H9 (cell line): ENCODE data around the gene GRID2. TPM values are rescaled to one million over a fixed set of nuclear protein-coding genes. Genes with fewer than 3 reads are reported as not detected.

ENCODE experiments used
- DNase-seq: peaks from one replicate; pipeline ENCODE4 v3.0.0-alpha.2; 2017
- H2AFZ ChIP-seq: one replicate; pipeline ENCODE4 v1.6.1; 2013; ENCODE audit warnings: mild to moderate bottlenecking, low read length, control low read depth, moderate library complexity
- H2AK5ac ChIP-seq: 2 replicates; pipeline ENCODE4 v1.6.1; 2013; ENCODE audit warnings: low read length, control low read depth, mixed read lengths; ENCODE audit not compliant: insufficient read length
- H2BK120ac ChIP-seq: one replicate; pipeline ENCODE4 v1.6.1; 2013; ENCODE audit warnings: low read depth, mild to moderate bottlenecking, low read length, control low read depth, inconsistent platforms; ENCODE audit not compliant: poor library complexity, severe bottlenecking
- H2BK12ac ChIP-seq: 2 replicates; pipeline ENCODE4 v1.6.1; 2013; ENCODE audit warnings: low read length, control low read depth, mixed read lengths, low read depth; ENCODE audit not compliant: insufficient read length
- H2BK15ac ChIP-seq: 2 replicates; pipeline ENCODE4 v1.6.1; 2013; ENCODE audit warnings: low read depth, low read length, control low read depth
- H2BK20ac ChIP-seq: one replicate; pipeline ENCODE4 v1.6.1; 2013; ENCODE audit warnings: low read depth, mild to moderate bottlenecking, low read length, control low read depth, inconsistent platforms; ENCODE audit not compliant: poor library complexity, severe bottlenecking
- H2BK5ac ChIP-seq: 2 replicates; pipeline ENCODE4 v1.6.1; 2013; ENCODE audit warnings: low read length, control low read depth, mixed read lengths; ENCODE audit not compliant: insufficient read length
- H3K14ac ChIP-seq: 2 replicates; pipeline ENCODE4 v1.6.1; 2013; ENCODE audit warnings: low read length, control low read depth; ENCODE audit not compliant: insufficient read depth
- H3K18ac ChIP-seq: 2 replicates; pipeline ENCODE4 v1.6.1; 2013; ENCODE audit warnings: low read depth, mild to moderate bottlenecking, mixed read lengths, low read length, control low read depth; ENCODE audit not compliant: insufficient read length
- H3K23ac ChIP-seq: 2 replicates; pipeline ENCODE4 v1.6.1; 2013; ENCODE audit warnings: low read length, control low read depth, mixed read lengths, low read depth; ENCODE audit not compliant: insufficient read length
- H3K23me2 ChIP-seq: 2 replicates; pipeline ENCODE4 v1.6.1; 2013; ENCODE audit warnings: low read depth, mild to moderate bottlenecking, mixed read lengths, low read length, control low read depth; ENCODE audit not compliant: insufficient read length, poor library complexity, severe bottlenecking
- H3K27ac ChIP-seq: 2 replicates; pipeline ENCODE4 v1.5.1; 2013; ENCODE audit warnings: low read length, control low read depth, mixed read lengths, low read depth; ENCODE audit not compliant: insufficient read length
- H3K27me3 ChIP-seq: 2 replicates; pipeline ENCODE4 v1.6.1; 2013; ENCODE audit warnings: low read length, control low read depth, inconsistent platforms; ENCODE audit not compliant: insufficient read depth
- H3K4ac ChIP-seq: 2 replicates; pipeline ENCODE4 v1.6.1; 2013; ENCODE audit warnings: low read depth, mild to moderate bottlenecking, control low read depth, inconsistent platforms, low read length, moderate library complexity
- H3K4me1 ChIP-seq: 2 replicates; pipeline ENCODE4 v1.6.1; 2013; ENCODE audit warnings: low read length, control low read depth, inconsistent platforms; ENCODE audit not compliant: insufficient read depth
- H3K4me2 ChIP-seq: 2 replicates; pipeline ENCODE4 v1.6.1; 2013; ENCODE audit warnings: low read length, control low read depth, mixed read lengths; ENCODE audit not compliant: insufficient read length, insufficient read depth
- H3K56ac ChIP-seq: 2 replicates; pipeline ENCODE4 v1.6.1; 2013; ENCODE audit warnings: low read depth, mild to moderate bottlenecking, mixed read lengths, low read length, control low read depth; ENCODE audit not compliant: insufficient read length
- H3K79me1 ChIP-seq: 2 replicates; pipeline ENCODE4 v1.6.1; 2013; ENCODE audit warnings: low read depth, mild to moderate bottlenecking, moderate library complexity, low read length, control low read depth, inconsistent platforms; ENCODE audit not compliant: insufficient read depth, poor library complexity, severe bottlenecking
- H3K79me2 ChIP-seq: 2 replicates; pipeline ENCODE4 v1.6.1; 2013; ENCODE audit warnings: low read length, control low read depth, inconsistent platforms; ENCODE audit not compliant: insufficient read depth
- H3K9ac ChIP-seq: 2 replicates; pipeline ENCODE4 v1.6.1; 2013; ENCODE audit warnings: low read length, control low read depth, mixed read lengths; ENCODE audit not compliant: insufficient read length; ENCODE audit errors: extremely low read depth
- H3K9me3 ChIP-seq: one replicate; pipeline ENCODE4 v1.6.1; 2013; ENCODE audit warnings: low read depth, low read length, inconsistent platforms; ENCODE audit not compliant: control insufficient read depth
- H3T11ph ChIP-seq: one replicate; pipeline ENCODE4 v1.6.1; 2013; ENCODE audit warnings: mild to moderate bottlenecking, low read length, control low read depth, inconsistent platforms
- H4K20me1 ChIP-seq: one replicate; pipeline ENCODE4 v1.6.1; 2013; ENCODE audit not compliant: control insufficient read depth, insufficient read length, insufficient read depth
- H4K5ac ChIP-seq: 2 replicates; pipeline ENCODE4 v1.6.1; 2013; ENCODE audit warnings: low read depth, mild to moderate bottlenecking, mixed read lengths, low read length, control low read depth; ENCODE audit not compliant: insufficient read length
- H4K8ac ChIP-seq: replicated peaks from 2 replicates; pipeline ENCODE4 v1.6.1; 2013; ENCODE audit warnings: low read length, control low read depth, mixed read lengths, low read depth; ENCODE audit not compliant: insufficient read length
- H4K91ac ChIP-seq: 2 replicates; pipeline ENCODE4 v1.6.1; 2013; ENCODE audit warnings: low read depth, mild to moderate bottlenecking, moderate library complexity, mixed read lengths, low read length, control low read depth; ENCODE audit not compliant: insufficient read length
- H3K27ac Mint-ChIP-seq, 3 experiments: 2 replicates in 2 of 3; 3 replicates in 1 of 3; pipeline ENCODE4 v1.8.0; 2020 to 2021; ENCODE audit warnings: mixed read lengths in 3 of 3, mild to moderate bottlenecking in 1 of 3, moderate library complexity in 1 of 3
- H3K27me3 Mint-ChIP-seq: 2 replicates; pipeline ENCODE4 v1.8.0; 2021; ENCODE audit warnings: low read depth, mild to moderate bottlenecking, moderate library complexity, mixed read lengths
- H3K36me3 Mint-ChIP-seq, 3 experiments: 2 replicates in 2 of 3; 3 replicates in 1 of 3; pipeline ENCODE4 v1.8.0; 2020 to 2021; ENCODE audit warnings: low read depth in 3 of 3, mixed read lengths in 3 of 3; ENCODE audit not compliant: insufficient read depth in 1 of 3
- H3K4me1 Mint-ChIP-seq, 2 experiments: 2 replicates each; pipeline ENCODE4 v1.8.0; 2020; ENCODE audit warnings: mixed read lengths in 2 of 2
- H3K4me3 Mint-ChIP-seq, 2 experiments: 2 replicates in 1 of 2; 3 replicates in 1 of 2; pipeline ENCODE4 v1.8.0; 2020 to 2021; ENCODE audit warnings: mild to moderate bottlenecking in 2 of 2, mixed read lengths in 2 of 2, moderate library complexity in 1 of 2
- H3K9me3 Mint-ChIP-seq, 2 experiments: 2 replicates in 1 of 2; 3 replicates in 1 of 2; pipeline ENCODE4 v1.8.0; 2020; ENCODE audit warnings: mild to moderate bottlenecking in 2 of 2, mixed read lengths in 2 of 2, moderate library complexity in 1 of 2
- WGBS: extraction: QIAGEN DNeasy Blood & Tissue Kit; methylation state at CpG from one replicate; pipeline ENCODE4 v1.1.7; 2013; ENCODE audit warnings: missing lambda C conversion rate, low lambda C conversion rate, mixed read lengths; ENCODE audit not compliant: insufficient read length; ENCODE audit errors: extremely low coverage; 5-methylcytosine and 5-hydroxymethylcytosine counted together
- total RNA-seq: library from RNA; stranded (reverse); gene quantifications from 2 replicates; pipeline ENCODE4 v1.2.1, GENCODE V29; 2021
- TF ChIP-seq, protein P1 (sequence below): fragments of 200-600 bp; sonication (generic); conservative IDR thresholded peaks from 3 replicates; pipeline ENCODE4 v1.8.0; 2021; ENCODE audit warnings: antibody characterized with exemption, mild to moderate bottlenecking

The GRID2 gene
- total RNA-seq, 1 experiment from 2014 or later = 21.8 TPM

DNA sequence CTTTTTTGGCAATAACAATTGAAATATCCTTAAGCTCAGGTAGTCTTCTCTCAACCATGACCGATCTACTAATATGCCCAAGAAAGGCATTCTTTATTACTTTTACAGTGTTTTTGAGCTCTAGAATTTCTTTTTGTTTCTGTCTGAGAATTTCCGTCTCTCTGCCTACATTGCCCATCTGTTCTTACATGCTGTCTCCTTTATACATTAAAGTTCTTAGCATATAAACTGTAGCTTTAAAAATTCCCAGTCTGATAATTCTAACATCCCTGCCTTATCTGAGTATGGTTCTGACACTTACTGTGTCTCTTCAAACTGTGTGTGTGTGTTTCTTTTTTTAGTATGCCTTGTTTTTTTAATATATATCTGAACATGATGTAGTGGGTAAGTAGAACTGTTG lies 658.1 kb downstream of the GRID2 start:
- no peak overlapping the region for H3K4ac ChIP-seq
- no peak overlapping the region for H2BK20ac ChIP-seq
- H3K9me3 ChIP-seq = no peaks in the 10 kb centered on the region
- H4K20me1 ChIP-seq = no peaks in the 10 kb centered on the region
- no peaks in the 10 kb centered on the region for H3K27me3 ChIP-seq
- no peak overlapping the region for H3K14ac ChIP-seq
- no peaks in the 10 kb centered on the region for H3K79me2 ChIP-seq
- DNase-seq = no peak
- Mint-ChIP-seq H3K27ac (no peak overlapping the region), H3K27me3 (no peaks in the 10 kb centered on the region), H3K4me3 (no peak overlapping the region), H3K36me3 (peaks cover 2 to 11% (median 3%) of the 10 kb centered on the region in 3 experiments; a peak in 6 of 7 replicates), H3K4me1 (peaks cover 3 to 7% of the 10 kb centered on the region in 2 experiments; a peak in 3 of 4 replicates), H3K9me3 (peaks cover 0 to 1% of the 10 kb centered on the region in 2 experiments; a peak in 1 of 5 replicates)
- no peak overlapping the region for H3K56ac ChIP-seq
- H3K9ac ChIP-seq = no peak overlapping the region
- no peak overlapping the region for H2BK120ac ChIP-seq
- TF ChIP-seq, protein P1, sequence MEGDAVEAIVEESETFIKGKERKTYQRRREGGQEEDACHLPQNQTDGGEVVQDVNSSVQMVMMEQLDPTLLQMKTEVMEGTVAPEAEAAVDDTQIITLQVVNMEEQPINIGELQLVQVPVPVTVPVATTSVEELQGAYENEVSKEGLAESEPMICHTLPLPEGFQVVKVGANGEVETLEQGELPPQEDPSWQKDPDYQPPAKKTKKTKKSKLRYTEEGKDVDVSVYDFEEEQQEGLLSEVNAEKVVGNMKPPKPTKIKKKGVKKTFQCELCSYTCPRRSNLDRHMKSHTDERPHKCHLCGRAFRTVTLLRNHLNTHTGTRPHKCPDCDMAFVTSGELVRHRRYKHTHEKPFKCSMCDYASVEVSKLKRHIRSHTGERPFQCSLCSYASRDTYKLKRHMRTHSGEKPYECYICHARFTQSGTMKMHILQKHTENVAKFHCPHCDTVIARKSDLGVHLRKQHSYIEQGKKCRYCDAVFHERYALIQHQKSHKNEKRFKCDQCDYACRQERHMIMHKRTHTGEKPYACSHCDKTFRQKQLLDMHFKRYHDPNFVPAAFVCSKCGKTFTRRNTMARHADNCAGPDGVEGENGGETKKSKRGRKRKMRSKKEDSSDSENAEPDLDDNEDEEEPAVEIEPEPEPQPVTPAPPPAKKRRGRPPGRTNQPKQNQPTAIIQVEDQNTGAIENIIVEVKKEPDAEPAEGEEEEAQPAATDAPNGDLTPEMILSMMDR = no peak
- no peak overlapping the region for H2AK5ac ChIP-seq
- no CpG with 5 or more reads among the region's 2 CpGs for WGBS
- no peak overlapping the region for H3T11ph ChIP-seq
- no peak overlapping the region for H3K4me2 ChIP-seq
- no peak overlapping the region for H3K27ac ChIP-seq
- H4K91ac ChIP-seq = no peak overlapping the region
- no peak overlapping the region for H4K5ac ChIP-seq
- peaks cover 3% of the 10 kb centered on the region; the same call in 1 of the 2 replicates for H3K4me1 ChIP-seq
- H2BK12ac ChIP-seq = no peak overlapping the region
- no peaks in the 10 kb centered on the region for H3K23me2 ChIP-seq
- H2AFZ ChIP-seq = no peak overlapping the region
- no peak overlapping the region for H3K18ac ChIP-seq
- no peaks in the 10 kb centered on the region for H3K79me1 ChIP-seq
- no peak overlapping the region for H2BK5ac ChIP-seq
- no peak overlapping the region for H2BK15ac ChIP-seq
- H3K23ac ChIP-seq = no peak overlapping the region
- no peak overlapping the region for H4K8ac ChIP-seq
